ENCODE results near the gene TCEA2. TPM values are rescaled to one million over a fixed set of nuclear protein-coding genes. Genes with fewer than 3 reads are reported as not detected.

TCEA2 gene
- total RNA-seq, 1 experiment from 2014 or later = 38.5 TPM

DNA sequence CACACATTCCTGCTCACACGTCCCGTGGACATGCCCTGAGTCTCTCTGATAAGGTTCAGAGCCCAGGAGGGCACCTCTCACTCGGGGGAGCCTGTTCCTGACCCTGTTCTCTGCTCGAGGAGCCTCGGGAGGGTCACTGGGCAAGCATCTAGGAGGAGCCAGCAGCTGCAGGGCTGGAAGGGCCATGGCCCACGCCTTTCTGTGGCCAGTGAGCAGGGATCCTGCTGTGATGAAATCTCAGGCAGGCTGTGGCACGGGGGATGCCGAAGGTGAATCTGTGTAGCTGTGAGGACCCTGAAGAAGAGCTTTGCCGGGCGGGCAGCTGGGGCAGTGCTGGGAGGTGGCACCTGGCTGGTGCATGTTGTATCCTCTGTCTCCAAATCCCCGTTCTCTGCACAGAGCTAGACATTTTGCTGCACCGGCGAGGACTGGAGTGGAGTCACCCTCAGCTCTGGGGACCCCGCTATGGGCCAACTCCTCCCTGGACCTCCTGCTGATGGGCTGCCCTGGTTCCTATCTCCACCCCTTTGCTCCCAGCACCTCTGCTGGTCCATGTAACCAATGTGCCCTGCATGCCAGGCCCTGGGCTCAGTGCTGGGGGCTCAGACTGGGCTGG lies 51.5 kb downstream of the TCEA2 start:
- no TSS peak for BruUV-seq (replicated peaks)
- H3K27me3 ChIP-seq (ENCODE audit: control insufficient read depth, insufficient read depth, low read length) = no peaks in the 10 kb centered on the region
- CTCF ChIA-PET = no interaction called here
- in situ Hi-C loops (cut with HindIII; ENCODE audit: low pct_unique_long_range_greater_than_20kb, low sequenced_read_pairs) (no loop called here), intact Hi-C loops (cut with micrococcal nuclease; ENCODE audit: unreplicated experiment) (no loop called here)
- TF ChIP-seq, protein P1, sequence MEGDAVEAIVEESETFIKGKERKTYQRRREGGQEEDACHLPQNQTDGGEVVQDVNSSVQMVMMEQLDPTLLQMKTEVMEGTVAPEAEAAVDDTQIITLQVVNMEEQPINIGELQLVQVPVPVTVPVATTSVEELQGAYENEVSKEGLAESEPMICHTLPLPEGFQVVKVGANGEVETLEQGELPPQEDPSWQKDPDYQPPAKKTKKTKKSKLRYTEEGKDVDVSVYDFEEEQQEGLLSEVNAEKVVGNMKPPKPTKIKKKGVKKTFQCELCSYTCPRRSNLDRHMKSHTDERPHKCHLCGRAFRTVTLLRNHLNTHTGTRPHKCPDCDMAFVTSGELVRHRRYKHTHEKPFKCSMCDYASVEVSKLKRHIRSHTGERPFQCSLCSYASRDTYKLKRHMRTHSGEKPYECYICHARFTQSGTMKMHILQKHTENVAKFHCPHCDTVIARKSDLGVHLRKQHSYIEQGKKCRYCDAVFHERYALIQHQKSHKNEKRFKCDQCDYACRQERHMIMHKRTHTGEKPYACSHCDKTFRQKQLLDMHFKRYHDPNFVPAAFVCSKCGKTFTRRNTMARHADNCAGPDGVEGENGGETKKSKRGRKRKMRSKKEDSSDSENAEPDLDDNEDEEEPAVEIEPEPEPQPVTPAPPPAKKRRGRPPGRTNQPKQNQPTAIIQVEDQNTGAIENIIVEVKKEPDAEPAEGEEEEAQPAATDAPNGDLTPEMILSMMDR (IDR thresholded peaks at IDR 0.05) = no peak
- TF ChIP-seq, protein P2, sequence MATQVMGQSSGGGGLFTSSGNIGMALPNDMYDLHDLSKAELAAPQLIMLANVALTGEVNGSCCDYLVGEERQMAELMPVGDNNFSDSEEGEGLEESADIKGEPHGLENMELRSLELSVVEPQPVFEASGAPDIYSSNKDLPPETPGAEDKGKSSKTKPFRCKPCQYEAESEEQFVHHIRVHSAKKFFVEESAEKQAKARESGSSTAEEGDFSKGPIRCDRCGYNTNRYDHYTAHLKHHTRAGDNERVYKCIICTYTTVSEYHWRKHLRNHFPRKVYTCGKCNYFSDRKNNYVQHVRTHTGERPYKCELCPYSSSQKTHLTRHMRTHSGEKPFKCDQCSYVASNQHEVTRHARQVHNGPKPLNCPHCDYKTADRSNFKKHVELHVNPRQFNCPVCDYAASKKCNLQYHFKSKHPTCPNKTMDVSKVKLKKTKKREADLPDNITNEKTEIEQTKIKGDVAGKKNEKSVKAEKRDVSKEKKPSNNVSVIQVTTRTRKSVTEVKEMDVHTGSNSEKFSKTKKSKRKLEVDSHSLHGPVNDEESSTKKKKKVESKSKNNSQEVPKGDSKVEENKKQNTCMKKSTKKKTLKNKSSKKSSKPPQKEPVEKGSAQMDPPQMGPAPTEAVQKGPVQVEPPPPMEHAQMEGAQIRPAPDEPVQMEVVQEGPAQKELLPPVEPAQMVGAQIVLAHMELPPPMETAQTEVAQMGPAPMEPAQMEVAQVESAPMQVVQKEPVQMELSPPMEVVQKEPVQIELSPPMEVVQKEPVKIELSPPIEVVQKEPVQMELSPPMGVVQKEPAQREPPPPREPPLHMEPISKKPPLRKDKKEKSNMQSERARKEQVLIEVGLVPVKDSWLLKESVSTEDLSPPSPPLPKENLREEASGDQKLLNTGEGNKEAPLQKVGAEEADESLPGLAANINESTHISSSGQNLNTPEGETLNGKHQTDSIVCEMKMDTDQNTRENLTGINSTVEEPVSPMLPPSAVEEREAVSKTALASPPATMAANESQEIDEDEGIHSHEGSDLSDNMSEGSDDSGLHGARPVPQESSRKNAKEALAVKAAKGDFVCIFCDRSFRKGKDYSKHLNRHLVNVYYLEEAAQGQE (IDR thresholded peaks at IDR 0.05; ENCODE audit: insufficient read depth in 1 of 2, low read depth in 2 of 2, low read length in 1 of 2) = no peak
- TF ChIP-seq TCF7L2 (IDR thresholded peaks at IDR 0.05; ENCODE audit: low read depth, low read length) = no peak
- no peak overlapping the region for H3K4me3 ChIP-seq (ENCODE audit: low read depth in 2 of 2, low read length in 2 of 2)
- POLR2A ChIA-PET = no interaction called here
- H3K9me3 ChIP-seq (ENCODE audit: control insufficient read depth, insufficient read depth, low read depth, low read length) = no peaks in the 10 kb centered on the region
- H3K4me1 ChIP-seq (ENCODE audit: control insufficient read depth, insufficient read depth, low read length) = no peaks in the 10 kb centered on the region; the same call in 1 of the 2 replicates
- no peak overlapping the region for H3K27ac ChIP-seq (ENCODE audit: low read length)
- no peaks in the 10 kb centered on the region for H3K36me3 ChIP-seq (ENCODE audit: control insufficient read depth, insufficient read depth, low read length)
- ATAC-seq = no peak
- no peak for DNase-seq (ENCODE audit: low read depth, low spot score)

GRCh38 chr20:64115171-64115911 lies 52.3 kb downstream of the TCEA2 start:
- TF ChIP-seq TCF7L2 (IDR thresholded peaks at IDR 0.05; ENCODE audit: low read depth, low read length) (no peak), POLR2AphosphoS5 (IDR thresholded peaks at IDR 0.05; ENCODE audit: low read depth, low read length) (no peak), SIN3A (IDR thresholded peaks at IDR 0.05; ENCODE audit: borderline replicate concordance, insufficient read depth, low read depth, low read length) (no peak)
- TF ChIP-seq, protein P1 (IDR thresholded peaks at IDR 0.05) = no peak
- TF ChIP-seq, protein P2 (IDR thresholded peaks at IDR 0.05; ENCODE audit: insufficient read depth in 1 of 2, low read depth in 2 of 2, low read length in 1 of 2) = no peak
- in situ Hi-C loops (cut with HindIII; ENCODE audit: low pct_unique_long_range_greater_than_20kb, low sequenced_read_pairs) = no loop called here
- CTCF ChIA-PET = interaction anchor here (0.7 kb wide), 2 partner anchors 23 to 26 kb away, joined by 3 read pairs; no protein-coding TSS in a partner anchor

More at GRCh38 chr20:64115171-64115911, 52.3 kb downstream of the TCEA2 start:
- Histone ChIP-seq H3K9me3 (ENCODE audit: control insufficient read depth, insufficient read depth, low read depth, low read length) (no peaks in the 10 kb centered on the region), H3K27ac (ENCODE audit: low read length) (no peak overlapping the region), H3K4me1 (ENCODE audit: control insufficient read depth, insufficient read depth, low read length) (peaks cover 1% of the 10 kb centered on the region), H3K27me3 (ENCODE audit: control insufficient read depth, insufficient read depth, low read length) (no peaks in the 10 kb centered on the region), H3K36me3 (ENCODE audit: control insufficient read depth, insufficient read depth, low read length) (no peaks in the 10 kb centered on the region), H3K4me3 (ENCODE audit: low read depth in 2 of 2, low read length in 2 of 2) (no peak overlapping the region)
- no TSS peak for BruUV-seq (replicated peaks)
- POLR2A ChIA-PET = no interaction called here
- DNase-seq (ENCODE audit: low read depth, low spot score) (no peak), ATAC-seq (no peak)
- intact Hi-C loops (cut with micrococcal nuclease; ENCODE audit: unreplicated experiment) = no loop called here

Data from Panc1 (cell line).